Activated CD4-positive, alpha-beta T cell treated with anti-CD3 and anti-CD28 coated beads, Interleukin-2, Interleukin-6, amounts not matched to agents 100 ng/mL and 50 ng/mL, durations not matched to agents 16 hours and 8 hours (primary cell): Measurements from ENCODE around the gene NHSL2.

Experiments
- DNase-seq: peaks from one replicate; pipeline ENCODE4 v3.0.0-alpha.2; 2020

The NHSL2 gene

DNA sequence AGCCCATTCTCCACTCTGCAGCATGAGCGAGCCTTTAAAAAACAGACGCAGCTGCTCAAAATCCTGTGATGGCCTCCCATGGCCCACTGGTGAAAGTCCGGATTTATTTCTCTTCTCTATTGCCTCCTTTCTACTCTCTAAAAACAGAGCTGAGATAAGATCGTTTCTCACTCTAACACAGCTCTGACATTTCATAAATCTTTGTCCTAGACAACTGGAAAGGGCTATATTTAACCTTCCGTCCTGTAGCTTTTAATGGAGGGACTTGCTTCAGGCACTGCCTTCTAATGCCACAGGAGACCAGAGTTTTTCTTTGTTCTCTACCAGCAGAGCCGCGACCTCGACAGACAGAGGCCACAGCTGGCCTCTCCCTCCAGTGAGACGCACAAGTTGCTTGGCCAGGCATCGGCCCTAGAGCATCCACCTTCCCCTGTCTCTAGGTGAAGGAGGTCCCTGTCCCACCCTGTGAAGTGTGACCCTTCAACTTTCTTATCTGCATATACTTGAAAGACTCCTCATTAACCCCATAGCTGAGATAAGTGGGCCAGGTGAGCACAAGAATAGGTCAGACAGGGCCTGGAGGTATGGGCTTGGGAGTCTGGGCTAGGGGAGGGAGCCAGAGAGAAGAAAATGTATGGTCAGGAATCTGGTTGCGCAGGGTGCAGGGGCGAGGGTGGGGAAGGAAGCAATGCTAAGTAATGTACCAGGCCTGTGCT, 171.1 kb downstream of the NHSL2 start:
- DNase-seq, result no peak

DNA sequence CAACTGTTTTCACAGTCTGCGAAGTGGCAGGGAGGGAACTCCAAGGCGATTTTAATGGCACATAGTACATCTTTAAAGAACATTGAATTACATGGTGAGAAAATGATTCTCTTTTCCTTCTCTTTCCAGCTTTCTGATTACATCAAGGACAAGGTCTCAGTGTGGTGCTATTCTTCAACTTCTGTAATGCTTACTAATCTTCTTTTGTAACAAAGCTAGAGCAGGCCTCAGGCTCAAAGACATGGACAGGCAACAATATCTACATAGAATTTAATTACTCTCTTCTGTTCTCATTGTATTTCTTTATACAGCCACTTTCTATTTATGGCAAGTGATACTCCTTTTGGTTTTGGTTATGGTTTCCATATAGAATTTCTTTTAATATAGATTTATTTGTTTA, 172.6 kb downstream of the NHSL2 start:
- no peak for DNase-seq

DNA sequence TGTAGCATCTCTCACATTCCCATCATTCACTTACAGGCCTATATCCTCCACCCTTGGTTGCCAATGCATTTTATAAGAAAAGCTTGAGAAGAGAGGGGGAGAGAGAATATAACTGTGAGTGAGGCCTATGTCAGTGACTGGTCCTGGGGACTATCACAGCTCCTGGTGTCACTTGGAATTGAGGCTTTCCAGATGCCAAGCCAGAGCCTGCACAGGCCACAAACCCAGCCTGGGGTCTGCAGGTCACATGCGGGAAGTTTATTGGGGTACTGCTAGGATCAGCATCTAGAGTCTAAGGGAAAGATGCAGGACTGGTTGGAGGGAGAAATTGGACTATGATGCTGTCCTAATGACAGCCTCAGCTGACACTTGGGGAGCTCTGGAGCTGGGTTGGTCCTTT, 173.5 kb downstream of the NHSL2 start:
- DNase-seq, result no peak

DNA sequence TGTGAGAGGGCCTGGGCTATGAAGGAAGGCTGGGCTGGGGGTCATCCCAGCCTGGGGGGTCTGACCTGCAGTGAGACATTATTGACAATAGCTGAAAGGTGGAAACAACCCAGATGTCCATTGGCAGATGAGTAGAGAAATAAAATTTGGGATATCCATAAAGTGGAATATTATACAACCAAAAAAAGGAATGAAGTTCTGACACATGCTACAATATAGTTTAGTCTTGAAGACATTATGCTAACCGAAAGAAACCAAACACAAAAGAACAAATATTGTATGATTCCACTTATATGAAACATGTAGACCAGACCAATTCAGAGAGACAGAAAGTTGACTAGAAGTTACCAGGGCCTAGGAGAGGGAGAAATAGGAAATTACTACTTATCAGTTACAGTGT, 176.3 kb downstream of the NHSL2 start:
- no peak for DNase-seq

DNA sequence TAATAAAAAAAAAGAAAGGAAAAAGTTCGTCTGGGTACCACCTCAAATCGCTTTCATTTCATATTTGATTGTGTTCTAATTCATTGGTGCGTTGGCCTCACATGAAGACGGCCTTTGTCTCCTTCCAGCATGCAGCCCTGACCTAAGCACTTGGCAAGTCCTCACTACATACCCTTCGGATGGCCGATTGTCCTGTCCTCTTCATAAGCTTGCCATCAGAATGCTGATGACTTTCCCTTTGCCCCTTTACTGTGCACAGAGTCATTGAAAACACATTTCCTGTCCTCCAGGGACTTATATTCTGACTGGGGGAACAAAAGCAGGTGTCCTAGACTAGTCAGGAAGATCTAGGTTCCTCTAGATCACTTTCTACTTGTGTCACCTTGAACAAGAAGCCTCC, 178.1 kb downstream of the NHSL2 start:
- DNase-seq, result no peak

DNA sequence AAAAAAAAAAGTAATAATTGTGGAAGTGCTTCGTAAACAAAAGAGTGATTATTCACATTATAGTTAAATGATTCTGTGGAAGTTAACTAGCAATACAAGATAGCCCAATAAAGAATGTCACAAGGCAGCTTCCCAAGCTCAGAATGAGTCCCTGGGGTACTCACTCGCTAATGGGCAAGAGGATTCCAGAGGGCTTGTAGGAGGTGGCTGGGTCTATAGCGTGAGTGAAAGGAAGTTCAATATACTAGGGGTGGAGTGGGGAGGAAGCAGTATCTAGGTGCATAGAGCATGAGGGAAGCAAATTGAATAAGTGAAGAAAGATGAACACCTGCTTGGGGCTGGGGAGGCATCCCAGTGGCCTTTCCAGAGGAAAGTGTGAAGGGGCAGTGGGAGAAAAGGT, 178.6 kb downstream of the NHSL2 start:
- no peak for DNase-seq

DNA sequence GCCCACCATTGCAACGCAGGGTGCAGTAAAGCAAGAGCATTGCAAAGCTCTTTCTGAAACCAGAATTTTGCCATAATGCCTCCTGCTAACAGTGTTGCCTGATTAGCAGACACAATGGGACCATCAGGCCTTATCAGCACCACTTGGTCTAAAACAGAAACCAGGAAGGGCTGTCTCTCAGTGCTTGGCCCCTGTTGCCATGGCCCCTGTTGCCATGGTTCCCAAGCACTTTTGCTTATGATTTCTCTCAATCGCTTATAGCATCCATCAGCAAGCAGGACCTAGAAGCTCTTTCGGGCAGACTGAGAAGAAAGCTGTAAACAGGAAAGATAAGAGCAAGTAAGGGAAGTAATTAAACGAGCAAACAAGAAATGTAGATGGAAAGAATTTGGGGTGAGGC, 184.2 kb downstream of the NHSL2 start:
- DNase-seq, result peak; percentile 44

DNA sequence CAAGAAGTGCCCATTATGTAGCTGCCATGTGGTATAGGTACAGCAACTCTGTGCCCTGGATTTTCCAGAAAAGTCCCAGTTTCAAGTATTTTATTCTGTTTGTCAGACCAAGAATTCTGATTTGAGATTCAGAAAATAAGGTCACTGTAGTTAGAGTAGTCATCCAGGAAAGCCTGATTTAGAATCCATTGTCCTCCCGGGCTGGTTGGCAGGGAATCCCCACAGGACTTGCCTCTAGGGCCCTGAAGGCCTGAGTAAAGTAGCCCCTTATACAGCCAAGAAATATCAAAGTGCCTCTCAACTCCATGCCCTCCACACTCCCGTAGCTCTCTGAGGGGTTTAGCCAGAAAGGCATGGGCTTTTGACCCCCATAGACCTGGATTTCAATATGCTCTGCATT, 184.7 kb downstream of the NHSL2 start:
- no peak for DNase-seq

DNA sequence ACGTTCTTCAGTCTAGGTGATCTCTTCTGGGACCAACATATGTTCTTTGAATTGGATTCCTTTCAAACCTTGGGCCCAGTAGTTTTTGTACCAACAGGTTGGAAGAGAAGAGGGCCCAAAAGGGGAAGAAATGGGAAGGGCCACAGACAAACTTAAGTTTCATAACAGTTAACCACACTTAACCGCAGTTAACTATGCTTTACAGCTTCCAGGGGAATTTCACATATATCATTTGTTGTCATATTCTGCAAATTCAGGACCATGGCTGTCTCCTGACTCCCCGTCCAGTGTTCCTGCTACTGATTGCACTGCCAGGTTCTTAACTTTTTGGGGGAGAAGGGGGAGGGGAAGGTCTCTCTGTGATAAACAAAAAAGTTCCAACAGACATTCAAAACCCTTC, 186.5 kb downstream of the NHSL2 start:
- DNase-seq, result no peak

DNA sequence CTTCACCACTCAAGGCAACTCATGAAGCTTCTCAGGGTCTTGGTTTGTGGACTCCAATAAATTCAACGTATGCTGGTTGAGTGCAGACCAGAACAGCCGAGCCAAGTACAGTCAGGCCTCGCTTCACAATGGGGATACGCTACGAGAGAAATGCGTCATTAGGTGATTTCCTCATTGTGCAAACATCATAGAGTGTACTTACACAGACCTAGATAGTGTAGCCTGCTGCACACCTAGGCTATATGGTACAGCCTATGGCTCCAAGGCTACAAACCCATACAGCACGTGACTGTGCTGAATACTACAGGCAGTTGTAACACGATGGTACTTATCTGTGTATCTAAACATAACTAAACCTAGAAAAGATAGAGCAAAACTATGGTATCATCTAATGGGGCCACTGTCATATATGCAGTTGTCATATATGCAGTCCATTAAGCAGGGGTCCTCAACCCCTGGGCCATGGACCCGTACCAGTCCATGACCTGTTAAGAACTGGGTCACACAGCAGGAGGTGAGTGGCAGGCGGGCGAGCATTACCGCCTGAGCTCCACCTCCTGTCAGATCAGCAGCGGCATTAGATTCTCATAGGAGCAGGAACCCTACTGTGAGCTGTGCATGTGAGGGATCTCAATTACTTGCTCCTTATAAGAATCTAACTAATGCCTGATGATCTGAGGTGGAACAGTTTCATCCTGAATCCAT, 189.6 kb downstream of the NHSL2 start:
- DNase-seq, result no peak

DNA sequence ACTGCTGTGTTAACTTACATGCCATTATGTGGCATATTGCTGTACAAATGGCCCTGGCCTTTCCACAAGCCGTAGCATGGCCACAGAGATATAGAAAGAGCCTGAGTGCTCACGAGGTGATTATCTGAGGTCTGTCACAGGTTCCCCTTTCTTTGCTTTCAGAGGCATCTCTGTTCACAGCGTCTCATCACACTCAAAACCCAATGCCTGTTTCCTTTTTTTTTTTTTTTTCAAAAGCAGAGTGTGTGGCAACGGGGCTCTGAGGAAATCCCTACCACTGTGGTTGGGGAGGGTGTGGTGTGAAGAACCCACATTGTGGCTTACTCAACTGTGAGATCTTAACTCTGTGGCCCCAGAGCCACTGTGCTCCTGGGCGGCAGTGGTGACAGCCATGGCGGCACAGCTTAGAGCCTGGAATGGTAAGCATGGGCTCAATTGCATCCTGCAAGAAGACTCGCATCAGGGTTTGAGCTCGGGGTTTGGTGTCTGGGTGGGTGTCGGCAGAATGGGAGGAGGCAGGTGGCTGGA, 190.2 kb downstream of the NHSL2 start:
- peak; percentile 83 for DNase-seq

DNA sequence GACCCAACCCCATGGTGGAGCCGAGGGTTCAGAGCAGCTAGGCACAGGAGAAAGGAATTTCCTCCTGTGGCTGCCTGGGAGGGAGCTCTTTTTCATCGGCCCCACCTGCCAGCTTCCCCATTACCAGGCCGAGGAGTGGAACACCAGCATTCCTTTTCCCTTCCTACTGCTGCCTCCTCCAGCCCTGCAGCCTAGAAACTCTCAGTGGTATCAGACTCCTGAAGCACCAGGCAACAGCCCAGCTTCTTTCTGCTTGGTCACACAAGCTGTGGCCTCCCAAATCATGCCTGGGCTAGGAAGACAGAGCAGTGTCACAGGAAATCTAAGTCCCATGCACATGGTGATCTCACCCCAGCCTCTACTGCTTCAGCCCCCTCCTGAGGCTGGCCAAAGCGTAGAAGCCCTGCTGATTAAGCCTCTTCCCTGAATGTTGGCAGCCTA, 191.0 kb downstream of the NHSL2 start:
- DNase-seq, result no peak

DNA sequence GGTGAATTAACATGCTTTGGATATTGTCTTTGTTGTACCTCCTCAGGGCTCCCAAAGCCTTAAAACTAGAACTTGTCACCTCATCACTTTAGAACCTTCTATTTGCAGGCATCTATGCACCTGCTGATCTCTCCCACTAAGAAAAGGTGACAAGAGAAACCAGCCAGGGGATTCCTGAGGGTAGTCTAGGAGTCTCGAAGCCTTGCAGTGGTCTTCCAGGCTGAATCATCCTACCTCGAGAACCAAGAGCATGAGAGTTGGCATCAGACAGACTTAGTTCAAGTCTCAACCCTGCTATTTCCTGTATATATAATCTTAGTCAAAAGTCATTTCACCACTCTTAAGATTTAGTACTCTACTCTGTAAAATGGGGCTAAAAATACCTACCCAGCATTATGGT, 191.5 kb downstream of the NHSL2 start:
- no peak for DNase-seq

DNA sequence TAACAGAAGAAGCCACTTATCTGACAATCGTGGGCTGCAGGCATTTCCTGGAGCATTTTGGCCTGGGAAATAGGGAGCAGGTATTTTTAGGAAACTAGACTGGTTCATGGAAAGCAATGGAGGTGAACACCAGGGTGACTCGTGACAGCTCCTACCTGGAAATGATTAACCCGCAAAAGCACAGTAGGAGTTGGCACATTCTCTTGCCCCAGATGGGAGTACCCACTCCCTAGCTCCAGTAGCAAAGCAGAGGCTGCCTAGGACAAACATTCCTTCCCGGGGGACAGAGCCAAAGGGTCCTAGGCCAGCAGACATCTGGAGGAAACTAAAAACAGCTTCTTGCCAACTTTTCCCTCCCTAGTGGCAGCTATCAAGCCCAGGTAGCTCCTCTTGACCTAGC, 192.1 kb downstream of the NHSL2 start:
- no peak for DNase-seq

DNA sequence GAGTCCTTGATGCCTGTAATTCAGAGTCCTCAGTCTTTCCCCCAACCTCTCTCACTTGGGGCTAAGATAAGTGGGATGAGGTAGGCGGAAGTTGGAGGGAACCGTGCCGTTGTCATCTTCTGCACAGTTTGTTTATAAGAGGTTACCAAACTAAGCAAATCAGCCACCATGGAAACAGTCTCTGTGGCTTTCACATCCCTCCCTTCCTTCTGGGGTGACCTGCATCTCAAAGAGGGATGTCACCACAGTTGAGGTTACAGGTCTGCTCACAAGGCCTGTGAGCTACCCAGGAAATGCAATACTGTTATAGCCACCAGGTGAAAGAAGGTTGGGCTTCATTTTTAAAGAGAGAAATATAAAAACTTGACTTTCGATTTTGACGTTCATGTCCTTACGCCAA, 194.8 kb downstream of the NHSL2 start:
- peak; percentile 58 for DNase-seq

DNA sequence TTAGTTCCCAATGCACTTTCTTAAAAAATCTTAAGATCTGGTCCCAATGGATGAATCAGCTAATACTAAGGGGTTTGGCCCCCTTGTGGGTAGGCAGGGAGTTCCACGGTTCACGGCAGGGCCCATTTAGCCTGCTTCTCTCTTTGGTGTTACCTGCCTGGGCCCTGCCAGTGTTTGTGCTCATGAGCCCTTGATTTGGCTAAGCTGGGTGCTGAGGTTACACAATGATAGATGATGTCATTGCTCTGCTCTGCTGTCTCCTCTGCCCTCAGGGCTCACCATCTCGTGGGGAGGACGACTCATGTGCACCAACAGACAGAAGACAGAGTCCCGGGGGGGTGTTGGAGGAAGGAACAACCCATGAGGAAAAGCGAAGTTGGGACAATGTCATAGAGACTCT, 196.7 kb downstream of the NHSL2 start:
- no peak for DNase-seq

DNA sequence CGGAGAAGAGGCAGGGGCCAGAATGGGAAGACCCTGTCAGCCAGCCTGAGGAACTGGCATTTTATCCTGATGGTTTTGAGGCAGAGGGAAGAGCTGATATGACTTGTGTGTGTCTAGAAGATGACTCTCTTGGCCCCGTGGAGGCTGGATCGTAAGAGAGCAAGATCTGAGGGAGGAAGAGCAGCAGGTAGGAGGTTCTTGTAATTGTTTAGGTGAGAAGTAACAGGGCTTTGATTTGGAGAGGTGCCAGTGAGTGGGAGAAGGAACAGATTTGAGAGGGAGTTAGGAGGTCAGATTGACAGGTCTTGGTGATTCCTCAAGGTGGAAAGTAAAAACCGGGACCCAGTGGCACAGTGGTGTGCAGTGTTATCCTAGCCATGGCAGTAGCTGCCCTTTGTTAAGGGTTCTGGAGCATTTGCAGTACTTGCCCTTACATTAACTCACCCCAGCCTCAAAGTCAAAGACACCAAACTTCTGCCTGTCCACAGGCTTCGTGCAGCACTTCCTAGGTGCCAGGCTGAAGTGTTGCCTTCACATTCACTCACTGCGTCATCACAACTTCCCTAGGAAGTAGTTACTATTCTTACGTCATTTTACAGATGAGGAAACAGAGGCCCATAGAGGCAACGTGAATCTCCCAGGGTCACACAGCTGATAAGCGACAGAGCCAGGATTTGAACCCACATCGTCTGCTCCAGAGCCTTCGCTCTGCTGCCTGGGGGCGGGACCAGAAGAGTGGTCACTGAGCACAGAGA, 197.4 kb downstream of the NHSL2 start:
- DNase-seq, result no peak

DNA sequence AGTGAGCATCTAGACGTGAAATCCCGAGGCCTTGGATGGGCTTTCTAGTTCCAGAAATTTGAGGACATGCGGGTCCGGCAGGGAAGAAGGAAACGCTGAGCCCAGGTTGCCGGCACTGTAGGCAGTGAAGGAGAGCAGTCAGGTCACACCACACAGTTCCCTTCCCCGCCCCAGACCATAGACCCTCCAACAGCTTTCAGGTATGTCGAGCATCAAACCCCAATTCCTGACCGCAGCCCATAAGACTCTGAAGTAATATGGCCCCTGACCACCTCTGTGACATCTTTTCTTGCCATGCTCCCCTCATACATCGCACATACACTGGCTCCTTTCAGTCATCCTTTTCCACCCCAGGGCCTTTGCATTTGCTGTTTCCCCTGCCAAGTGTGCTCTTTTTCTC, 198.0 kb downstream of the NHSL2 start:
- DNase-seq, result no peak

DNA sequence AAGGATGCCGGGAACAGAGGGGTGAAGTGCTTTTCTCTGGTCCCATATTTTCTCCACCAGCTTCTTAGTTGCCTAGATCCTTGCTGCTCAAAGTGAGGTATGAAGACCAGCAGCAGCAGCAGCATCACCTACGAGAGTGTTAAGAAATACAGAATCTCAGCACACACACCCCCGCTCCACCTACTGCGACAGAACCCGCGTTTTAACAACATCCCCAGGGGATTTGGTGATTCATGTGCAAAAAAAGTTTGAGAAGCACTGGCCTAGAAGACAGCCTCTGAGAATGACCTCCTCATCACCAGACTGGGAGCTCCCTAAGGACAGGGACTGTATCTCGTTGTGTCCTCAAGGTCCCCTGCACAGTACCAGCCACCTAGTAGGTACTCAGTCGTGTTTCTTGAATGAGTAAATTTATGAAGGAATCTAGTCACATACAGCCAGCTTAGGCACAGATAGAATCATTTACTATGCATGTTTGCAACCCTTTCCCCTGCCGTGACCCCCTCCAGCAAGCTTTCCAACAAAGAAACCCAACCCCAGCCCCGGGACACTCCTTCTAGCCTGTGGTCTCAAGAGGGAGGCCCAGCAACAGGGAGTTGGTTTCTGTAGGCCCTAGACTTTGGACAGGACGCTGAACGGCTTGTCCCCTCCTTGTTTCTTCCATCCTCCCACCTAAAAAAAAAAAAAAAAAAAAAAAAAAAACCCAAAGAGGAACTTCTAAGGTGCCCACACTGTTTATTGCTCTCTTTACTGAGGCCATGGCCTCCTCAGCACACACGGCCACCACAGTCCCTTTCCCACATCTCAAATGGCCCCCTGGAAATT, 199.6 kb downstream of the NHSL2 start:
- no peak for DNase-seq

DNA sequence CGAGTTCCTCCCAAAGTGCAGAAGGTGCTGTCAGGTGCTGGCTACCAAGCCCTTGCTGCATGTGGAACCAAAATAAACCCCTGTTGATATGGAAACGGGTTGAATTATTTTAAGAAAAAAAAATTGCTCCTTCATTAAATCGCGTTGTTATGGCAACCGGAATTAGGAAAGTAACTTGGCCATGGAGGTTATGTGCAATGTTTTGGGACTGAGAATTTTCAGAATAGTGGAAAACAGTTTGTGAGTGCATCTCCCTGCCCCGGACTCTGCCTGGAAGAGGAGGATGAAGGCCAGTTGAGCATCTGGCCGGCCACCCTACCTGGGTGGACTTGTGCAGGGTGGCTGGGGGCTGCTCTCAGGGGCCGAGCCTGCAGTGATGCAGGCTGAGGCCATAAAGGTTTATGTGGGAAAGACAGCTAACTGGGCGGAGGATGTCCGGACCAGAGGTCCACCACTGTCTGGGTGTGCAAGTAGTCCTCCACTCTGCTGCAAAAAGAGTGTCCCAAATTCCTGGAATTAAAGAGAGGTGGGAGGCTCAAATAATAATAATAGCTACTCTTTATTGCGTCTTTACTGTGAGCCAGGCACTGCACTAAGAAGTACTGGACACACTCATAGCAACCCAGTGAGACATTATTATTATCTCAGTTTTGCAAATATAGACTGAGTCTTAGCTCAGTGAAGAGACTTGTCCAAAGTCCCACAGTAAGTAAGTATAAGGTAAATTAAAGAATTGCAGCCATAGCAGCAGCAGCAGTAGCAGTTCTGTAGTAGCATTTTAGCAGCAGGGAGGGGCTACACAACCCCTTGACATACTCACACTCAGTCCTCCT, 200.4 kb downstream of the NHSL2 start:
- no peak for DNase-seq

DNA sequence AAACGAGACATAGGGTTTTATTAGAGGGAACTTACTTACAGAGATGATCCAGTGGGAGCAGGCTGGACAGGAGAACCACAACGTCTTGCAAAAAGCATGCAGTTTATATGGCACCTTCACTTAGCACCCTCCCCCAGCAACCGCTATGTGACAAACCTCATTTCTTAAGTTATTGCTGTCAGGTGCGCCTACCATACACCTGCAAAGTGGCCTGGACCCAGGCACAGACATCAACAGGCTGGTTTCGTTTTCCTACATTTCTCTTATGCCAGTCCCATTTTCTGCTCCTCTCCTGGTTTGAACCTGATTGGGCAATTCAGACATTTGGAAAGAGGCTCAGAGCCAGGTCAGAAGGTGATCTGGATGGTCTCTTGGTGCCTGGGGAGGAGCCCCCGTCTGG, 202.8 kb downstream of the NHSL2 start:
- DNase-seq, result no peak

DNA sequence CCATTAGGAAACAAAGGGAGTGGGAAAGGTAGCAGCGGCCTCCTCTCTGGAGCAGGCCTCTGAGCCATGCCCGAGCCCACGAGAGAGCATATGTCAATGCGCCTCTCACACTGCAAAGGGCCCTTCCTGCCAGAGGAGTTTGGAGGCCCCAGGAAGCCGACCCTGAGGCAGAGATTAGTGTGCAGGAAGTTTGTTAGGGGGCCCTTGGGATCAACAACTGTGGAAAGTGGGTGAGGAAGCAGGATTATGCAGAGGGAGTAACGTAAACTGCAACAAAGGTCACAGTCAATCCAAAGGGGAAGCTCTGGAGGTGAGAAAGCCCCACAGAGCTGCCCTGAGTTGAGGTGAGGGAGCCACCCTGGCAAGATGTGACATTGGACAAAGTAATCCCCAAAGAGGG, 203.7 kb downstream of the NHSL2 start:
- DNase-seq, result no peak
